ENCODE data around the gene HECA.

- TF ChIP-seq SP1 (IDR thresholded peaks at IDR 0.05) (no peak), CTCF (IDR thresholded peaks at IDR 0.05; ENCODE audit: low read depth, low read length, missing input control) (no peak)
These were observed 8.2 kb downstream of the HECA start for GRCh38 chr6:139143111-139143510.
